ENCODE results near the gene JADE1.

The JADE1 gene

GRCh38 chr4:128869776-128870509, 60.4 kb downstream of the JADE1 start:
- no peak overlapping the region for H2AFZ ChIP-seq (ENCODE audit: low read depth, low read length, severe bottlenecking)
- H3F3A ChIP-seq (ENCODE audit: insufficient read depth) = no peaks in the 10 kb centered on the region; the same call in 1 of the 2 replicates

GRCh38 chr4:128871948-128872347, 62.4 kb downstream of the JADE1 start:
- Histone ChIP-seq H3K4me2 (ENCODE audit: low read depth, low read length, poor library complexity, severe bottlenecking) (no peak overlapping the region), H4K20me1 (ENCODE audit: low read depth, low read length) (no peaks in the 10 kb centered on the region), H3K27me3 (ENCODE audit: low read length) (no peaks in the 10 kb centered on the region), H3K79me2 (ENCODE audit: insufficient read depth, low read length) (no peaks in the 10 kb centered on the region), H3K9me3 (ENCODE audit: insufficient read depth, low read length) (no peaks in the 10 kb centered on the region), H3K4me3 (ENCODE audit: insufficient read depth, low read length, poor library complexity, severe bottlenecking) (no peak overlapping the region), H3F3A (ENCODE audit: insufficient read depth) (peaks cover 9% of the 10 kb centered on the region; the same call in 1 of the 2 replicates), H3K36me3 (ENCODE audit: low read length) (peaks cover 8% of the 10 kb centered on the region; the same call in 1 of the 2 replicates), H2AFZ (ENCODE audit: low read depth, low read length, severe bottlenecking) (no peak overlapping the region), H3K9me2 (replicated peaks; ENCODE audit: insufficient read depth, low read length) (no peaks in the 10 kb centered on the region), H3K27ac (ENCODE audit: low read depth, low read length) (no peak overlapping the region), H3K9ac (ENCODE audit: low read length) (no peak overlapping the region)
- TF ChIP-seq CTCF (IDR thresholded peaks at IDR 0.05; ENCODE audit: insufficient read depth, low read length, poor library complexity, severe bottlenecking) = no peak
- TF ChIP-seq EZH2phosphoT487 (conservative IDR thresholded peaks at IDR 0.05; ENCODE audit: low read length) = no peak

More at GRCh38 chr4:128869776-128870509, 60.4 kb downstream of the JADE1 start:
- TF ChIP-seq EZH2phosphoT487 (conservative IDR thresholded peaks at IDR 0.05; ENCODE audit: low read length) (no peak), CTCF (IDR thresholded peaks at IDR 0.05; ENCODE audit: insufficient read depth, low read length, poor library complexity, severe bottlenecking) (no peak)
- no peaks in the 10 kb centered on the region for H4K20me1 ChIP-seq (ENCODE audit: low read depth, low read length)
- no peaks in the 10 kb centered on the region for H3K9me3 ChIP-seq (ENCODE audit: insufficient read depth, low read length)
- no peaks in the 10 kb centered on the region for H3K27me3 ChIP-seq (ENCODE audit: low read length)
- H3K79me2 ChIP-seq (ENCODE audit: insufficient read depth, low read length) = no peaks in the 10 kb centered on the region
- peaks cover 8% of the 10 kb centered on the region; the same call in 1 of the 2 replicates for H3K36me3 ChIP-seq (ENCODE audit: low read length)
- H3K4me3 ChIP-seq (ENCODE audit: insufficient read depth, low read length, poor library complexity, severe bottlenecking) = no peak overlapping the region
- no peak overlapping the region for H3K27ac ChIP-seq (ENCODE audit: low read depth, low read length)
- no peak overlapping the region for H3K9ac ChIP-seq (ENCODE audit: low read length)
- no peak overlapping the region for H3K4me2 ChIP-seq (ENCODE audit: low read depth, low read length, poor library complexity, severe bottlenecking)
- no peaks in the 10 kb centered on the region for H3K9me2 ChIP-seq (replicated peaks; ENCODE audit: insufficient read depth, low read length)

GRCh38 chr4:128876200-128876599, 66.7 kb downstream of the JADE1 start:
- Histone ChIP-seq H3K9me2 (replicated peaks; ENCODE audit: insufficient read depth, low read length) (no peaks in the 10 kb centered on the region), H4K20me1 (ENCODE audit: low read depth, low read length) (no peaks in the 10 kb centered on the region), H2AFZ (ENCODE audit: low read depth, low read length, severe bottlenecking) (no peak overlapping the region), H3K27me3 (ENCODE audit: low read length) (no peaks in the 10 kb centered on the region), H3K4me3 (ENCODE audit: insufficient read depth, low read length, poor library complexity, severe bottlenecking) (no peak overlapping the region), H3K27ac (ENCODE audit: low read depth, low read length) (no peak overlapping the region), H3F3A (ENCODE audit: insufficient read depth) (peaks cover 9% of the 10 kb centered on the region; the same call in 1 of the 2 replicates), H3K36me3 (ENCODE audit: low read length) (peaks cover 3% of the 10 kb centered on the region; the same call in 1 of the 2 replicates), H3K9ac (ENCODE audit: low read length) (no peak overlapping the region), H3K9me3 (ENCODE audit: insufficient read depth, low read length) (no peaks in the 10 kb centered on the region), H3K79me2 (ENCODE audit: insufficient read depth, low read length) (no peaks in the 10 kb centered on the region), H3K4me2 (ENCODE audit: low read depth, low read length, poor library complexity, severe bottlenecking) (no peak overlapping the region)
- TF ChIP-seq EZH2phosphoT487 (conservative IDR thresholded peaks at IDR 0.05; ENCODE audit: low read length) (no peak), CTCF (IDR thresholded peaks at IDR 0.05; ENCODE audit: insufficient read depth, low read length, poor library complexity, severe bottlenecking) (no peak)
